HepG2 (cell line): ENCODE measurements around the gene ANKRD37. TPM values are rescaled to one million over a fixed set of nuclear protein-coding genes. Genes with fewer than 3 reads are reported as not detected.

ENCODE experiments used
- BATF2 ChIP-seq: sonication (generic); formaldehyde crosslinking; IDR thresholded peaks from 2 replicates; pipeline ENCODE4 v1.8.0; 2022; ENCODE audit warnings: mild to moderate bottlenecking, missing genetic modification reagents, moderate library complexity
- BCL3 ChIP-seq: sonication (generic); formaldehyde crosslinking; IDR thresholded peaks from 2 replicates; pipeline ENCODE4 v1.5.1; 2020; ENCODE audit warnings: mild to moderate bottlenecking, missing genetic modification reagents, moderate library complexity
- FOXO1 ChIP-seq: sonication (generic); formaldehyde crosslinking; IDR thresholded peaks from 2 replicates; pipeline ENCODE4 v1.4.0; 2020; ENCODE audit warnings: missing genetic modification reagents
- KAT2B ChIP-seq: fragments of 150-350 bp; IDR thresholded peaks from 2 replicates; pipeline ENCODE4 v1.6.1; 2014; ENCODE audit warnings: low read depth, low read length, borderline replicate concordance
- MAF1 ChIP-seq: sonication (generic); formaldehyde crosslinking; IDR thresholded peaks from 2 replicates; pipeline ENCODE4 v1.5.0; 2020; ENCODE audit warnings: missing genetic modification reagents, borderline replicate concordance
- MBNL3 ChIP-seq: fragments of 250-450 bp; sonication (Bioruptor Pico); conservative IDR thresholded peaks from 2 replicates; pipeline ENCODE4 v1.8.0; 2022; ENCODE audit warnings: mild to moderate bottlenecking, inconsistent platforms
- MTA3 ChIP-seq: sonication (generic); formaldehyde crosslinking; IDR thresholded peaks from 2 replicates; pipeline ENCODE4 v1.4.0; 2020; ENCODE audit warnings: missing genetic modification reagents
- PHF8 ChIP-seq: sonication (generic); formaldehyde crosslinking; IDR thresholded peaks from 2 replicates; pipeline ENCODE4 v1.5.0; 2020; ENCODE audit warnings: missing genetic modification reagents
- POLR2G ChIP-seq: fragments of 200-400 bp; formaldehyde crosslinking; IDR thresholded peaks from 2 replicates; pipeline ENCODE4 v1.6.1; 2018; ENCODE audit warnings: mild to moderate bottlenecking, low read depth, low read length, moderate library complexity
- REPIN1 ChIP-seq: sonication (generic); formaldehyde crosslinking; IDR thresholded peaks from 2 replicates; pipeline ENCODE4 v1.8.0; 2022; ENCODE audit warnings: missing genetic modification reagents, low read depth, mild to moderate bottlenecking, borderline replicate concordance
- SMYD3 ChIP-seq: sonication (generic); formaldehyde crosslinking; IDR thresholded peaks from 2 replicates; pipeline ENCODE4 v1.8.1; 2023; ENCODE audit warnings: mild to moderate bottlenecking, missing genetic modification reagents
- TBX3 ChIP-seq: fragments of 450-650 bp; IDR thresholded peaks from 2 replicates; pipeline ENCODE4 v1.6.1; 2017; ENCODE audit warnings: antibody characterized with exemption, mild to moderate bottlenecking, inconsistent platforms, borderline replicate concordance
- ZNF296 ChIP-seq: sonication (generic); formaldehyde crosslinking; conservative IDR thresholded peaks from 2 replicates; pipeline ENCODE4 v1.5.0; 2020; ENCODE audit warnings: mild to moderate bottlenecking, missing genetic modification reagents
- ZNF446 ChIP-seq: sonication (generic); formaldehyde crosslinking; IDR thresholded peaks from 2 replicates; pipeline ENCODE4 v1.5.0; 2020; ENCODE audit warnings: mild to moderate bottlenecking, missing genetic modification reagents
- ZNF740 ChIP-seq: sonication (generic); formaldehyde crosslinking; IDR thresholded peaks from 2 replicates; pipeline ENCODE4 v1.4.0; 2020; ENCODE audit warnings: missing genetic modification reagents
- ZNF792 ChIP-seq: IDR thresholded peaks from 2 replicates; pipeline ENCODE4 v1.6.1; 2016
- polyA plus RNA-seq, 8 experiments: library from polyadenylated mRNA; depleted of rRNA in 3 of 8; stranded (reverse) in 7 of 8; unstranded in 1 of 8; fragments of >200 nt; fragmentation: Illumina TruSeq in 4 of 8; extraction: Trizol in 4 of 8; gene quantifications; 2 replicates each; pipeline versions ENCODE4 v1.2.1 to v1.2.3, GENCODE V29; 2011 to 2016; ENCODE audit warnings: low read depth in 4 of 8, missing spikeins in 1 of 8, mixed read lengths in 1 of 8; ENCODE audit not compliant: insufficient read depth in 1 of 8
- total RNA-seq, 5 experiments: library from RNA; depleted of rRNA; stranded (reverse); fragments of >200 nt; fragmentation: Illumina TruSeq; extraction: Trizol; gene quantifications; 2 replicates each; pipeline ENCODE4 v1.2.3, GENCODE V29; 2016; ENCODE audit warnings: low read depth in 1 of 5
- TF ChIP-seq, protein P1 (sequence below): sonication (generic); formaldehyde crosslinking; IDR thresholded peaks from 2 replicates; pipeline ENCODE4 v1.4.0; 2020; ENCODE audit warnings: missing genetic modification reagents
- TF ChIP-seq, protein P2 (sequence below): sonication (generic); formaldehyde crosslinking; IDR thresholded peaks from 2 replicates; pipeline ENCODE4 v1.5.0; 2020; ENCODE audit warnings: mild to moderate bottlenecking, missing genetic modification reagents
- TF ChIP-seq, protein P3 (sequence below): sonication (generic); formaldehyde crosslinking; IDR thresholded peaks from 2 replicates; pipeline ENCODE4 v1.5.0; 2020; ENCODE audit warnings: missing genetic modification reagents
- TF ChIP-seq, protein P4 (sequence below): sonication (generic); formaldehyde crosslinking; conservative IDR thresholded peaks from 2 replicates; pipeline ENCODE4 v1.4.0; 2020; ENCODE audit warnings: missing genetic modification reagents

Gene ANKRD37
- total and polyA plus RNA-seq, 2 of the 13 experiments (the other 11 are each of a cell fraction or from before 2014, with no cell fraction given) = 2.2 to 51.4 TPM

DNA sequence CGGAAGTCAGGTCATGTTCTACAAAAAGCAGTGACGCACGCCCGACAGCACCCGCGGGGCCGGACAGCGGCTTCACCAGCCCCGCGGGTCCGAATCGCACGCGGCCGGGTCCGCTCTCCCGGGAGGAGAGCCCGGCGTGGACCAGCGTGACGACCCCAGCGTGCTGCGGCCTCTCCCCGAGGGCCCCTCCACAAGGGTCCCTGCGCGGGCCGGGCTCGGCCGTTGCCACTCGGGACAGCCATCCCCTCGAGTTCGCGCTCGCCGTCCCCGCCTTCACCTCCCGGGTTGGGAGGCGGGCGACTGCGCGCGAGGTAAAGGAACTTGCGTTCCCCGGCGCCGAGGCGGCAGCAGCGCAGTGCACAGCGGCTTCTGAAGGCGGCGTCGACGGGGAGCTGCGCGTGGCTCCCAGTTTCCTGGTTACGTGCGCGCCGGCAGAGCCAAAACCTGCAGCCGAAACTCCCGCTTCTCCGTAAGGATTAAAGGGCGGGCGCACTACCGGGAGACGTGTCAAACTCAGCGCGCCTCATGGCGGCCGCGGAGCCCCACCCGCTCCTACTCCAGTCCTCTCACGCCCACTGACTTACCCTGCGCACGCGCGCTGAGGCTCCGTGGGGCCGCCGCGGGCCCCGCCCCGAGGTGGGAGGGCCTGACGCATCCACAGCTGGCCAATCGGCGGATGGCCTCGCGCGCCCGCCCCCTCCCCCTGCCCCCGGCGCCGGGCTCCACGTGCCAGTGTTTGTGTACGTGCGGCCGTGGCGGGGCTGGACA is 501 bp upstream of the ANKRD37 start (continued):
- TF ChIP-seq ZNF740 (CRISPR knock-in tag) = peak; percentile 54; the same call in 1 of the 2 replicates
- TF ChIP-seq, protein P1, sequence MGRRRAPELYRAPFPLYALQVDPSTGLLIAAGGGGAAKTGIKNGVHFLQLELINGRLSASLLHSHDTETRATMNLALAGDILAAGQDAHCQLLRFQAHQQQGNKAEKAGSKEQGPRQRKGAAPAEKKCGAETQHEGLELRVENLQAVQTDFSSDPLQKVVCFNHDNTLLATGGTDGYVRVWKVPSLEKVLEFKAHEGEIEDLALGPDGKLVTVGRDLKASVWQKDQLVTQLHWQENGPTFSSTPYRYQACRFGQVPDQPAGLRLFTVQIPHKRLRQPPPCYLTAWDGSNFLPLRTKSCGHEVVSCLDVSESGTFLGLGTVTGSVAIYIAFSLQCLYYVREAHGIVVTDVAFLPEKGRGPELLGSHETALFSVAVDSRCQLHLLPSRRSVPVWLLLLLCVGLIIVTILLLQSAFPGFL = peak; percentile 73; the same call in 1 of the 2 replicates
- peak; percentile 84; the same call in 1 of the 2 replicates for TF ChIP-seq ZNF446 (CRISPR knock-in tag)
- TF ChIP-seq POLR2G = peak; percentile 82
- TF ChIP-seq FOXO1 = no peak; the same call in 1 of the 2 replicates
- TF ChIP-seq BATF2 (CRISPR knock-in tag) = peak; percentile 93
- peak; percentile 99; the same call in 1 of the 2 replicates for TF ChIP-seq BCL3 (CRISPR knock-in tag)
- TF ChIP-seq, protein P2, sequence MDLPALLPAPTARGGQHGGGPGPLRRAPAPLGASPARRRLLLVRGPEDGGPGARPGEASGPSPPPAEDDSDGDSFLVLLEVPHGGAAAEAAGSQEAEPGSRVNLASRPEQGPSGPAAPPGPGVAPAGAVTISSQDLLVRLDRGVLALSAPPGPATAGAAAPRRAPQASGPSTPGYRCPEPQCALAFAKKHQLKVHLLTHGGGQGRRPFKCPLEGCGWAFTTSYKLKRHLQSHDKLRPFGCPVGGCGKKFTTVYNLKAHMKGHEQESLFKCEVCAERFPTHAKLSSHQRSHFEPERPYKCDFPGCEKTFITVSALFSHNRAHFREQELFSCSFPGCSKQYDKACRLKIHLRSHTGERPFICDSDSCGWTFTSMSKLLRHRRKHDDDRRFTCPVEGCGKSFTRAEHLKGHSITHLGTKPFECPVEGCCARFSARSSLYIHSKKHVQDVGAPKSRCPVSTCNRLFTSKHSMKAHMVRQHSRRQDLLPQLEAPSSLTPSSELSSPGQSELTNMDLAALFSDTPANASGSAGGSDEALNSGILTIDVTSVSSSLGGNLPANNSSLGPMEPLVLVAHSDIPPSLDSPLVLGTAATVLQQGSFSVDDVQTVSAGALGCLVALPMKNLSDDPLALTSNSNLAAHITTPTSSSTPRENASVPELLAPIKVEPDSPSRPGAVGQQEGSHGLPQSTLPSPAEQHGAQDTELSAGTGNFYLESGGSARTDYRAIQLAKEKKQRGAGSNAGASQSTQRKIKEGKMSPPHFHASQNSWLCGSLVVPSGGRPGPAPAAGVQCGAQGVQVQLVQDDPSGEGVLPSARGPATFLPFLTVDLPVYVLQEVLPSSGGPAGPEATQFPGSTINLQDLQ = peak; percentile 91; the same call in 1 of the 2 replicates
- TF ChIP-seq, protein P3, sequence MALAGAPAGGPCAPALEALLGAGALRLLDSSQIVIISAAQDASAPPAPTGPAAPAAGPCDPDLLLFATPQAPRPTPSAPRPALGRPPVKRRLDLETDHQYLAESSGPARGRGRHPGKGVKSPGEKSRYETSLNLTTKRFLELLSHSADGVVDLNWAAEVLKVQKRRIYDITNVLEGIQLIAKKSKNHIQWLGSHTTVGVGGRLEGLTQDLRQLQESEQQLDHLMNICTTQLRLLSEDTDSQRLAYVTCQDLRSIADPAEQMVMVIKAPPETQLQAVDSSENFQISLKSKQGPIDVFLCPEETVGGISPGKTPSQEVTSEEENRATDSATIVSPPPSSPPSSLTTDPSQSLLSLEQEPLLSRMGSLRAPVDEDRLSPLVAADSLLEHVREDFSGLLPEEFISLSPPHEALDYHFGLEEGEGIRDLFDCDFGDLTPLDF (CRISPR knock-in tag) = peak; percentile 94
- peak; percentile 92 for TF ChIP-seq SMYD3 (CRISPR knock-in tag)
- peak; percentile 41; the same call in 1 of the 2 replicates for TF ChIP-seq ZNF792 (CRISPR knock-in tag)
- peak; percentile 83 for TF ChIP-seq REPIN1 (CRISPR knock-in tag)
- TF ChIP-seq KAT2B = no peak
- no peak for TF ChIP-seq MBNL3 (CRISPR knock-in tag)
- TF ChIP-seq ZNF296 (CRISPR knock-in tag) = peak; percentile 91; the same call in 1 of the 2 replicates
- TF ChIP-seq PHF8 (CRISPR knock-in tag) = peak; percentile 67
- TF ChIP-seq MTA3 (CRISPR knock-in tag) = no peak
- TF ChIP-seq TBX3 = no peak
- TF ChIP-seq, protein P4, sequence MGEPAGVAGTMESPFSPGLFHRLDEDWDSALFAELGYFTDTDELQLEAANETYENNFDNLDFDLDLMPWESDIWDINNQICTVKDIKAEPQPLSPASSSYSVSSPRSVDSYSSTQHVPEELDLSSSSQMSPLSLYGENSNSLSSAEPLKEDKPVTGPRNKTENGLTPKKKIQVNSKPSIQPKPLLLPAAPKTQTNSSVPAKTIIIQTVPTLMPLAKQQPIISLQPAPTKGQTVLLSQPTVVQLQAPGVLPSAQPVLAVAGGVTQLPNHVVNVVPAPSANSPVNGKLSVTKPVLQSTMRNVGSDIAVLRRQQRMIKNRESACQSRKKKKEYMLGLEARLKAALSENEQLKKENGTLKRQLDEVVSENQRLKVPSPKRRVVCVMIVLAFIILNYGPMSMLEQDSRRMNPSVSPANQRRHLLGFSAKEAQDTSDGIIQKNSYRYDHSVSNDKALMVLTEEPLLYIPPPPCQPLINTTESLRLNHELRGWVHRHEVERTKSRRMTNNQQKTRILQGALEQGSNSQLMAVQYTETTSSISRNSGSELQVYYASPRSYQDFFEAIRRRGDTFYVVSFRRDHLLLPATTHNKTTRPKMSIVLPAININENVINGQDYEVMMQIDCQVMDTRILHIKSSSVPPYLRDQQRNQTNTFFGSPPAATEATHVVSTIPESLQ (CRISPR knock-in tag) = no peak
- peak; percentile 94; the same call in 1 of the 2 replicates for TF ChIP-seq MAF1
